Measurements from ENCODE around the gene PLEKHD1. TPM values are rescaled to one million over a fixed set of nuclear protein-coding genes. Genes with fewer than 3 reads are reported as not detected.

Gene PLEKHD1
- total RNA-seq, 2 donors from 2014 or later: 0.05 to 0.10 TPM

DNA sequence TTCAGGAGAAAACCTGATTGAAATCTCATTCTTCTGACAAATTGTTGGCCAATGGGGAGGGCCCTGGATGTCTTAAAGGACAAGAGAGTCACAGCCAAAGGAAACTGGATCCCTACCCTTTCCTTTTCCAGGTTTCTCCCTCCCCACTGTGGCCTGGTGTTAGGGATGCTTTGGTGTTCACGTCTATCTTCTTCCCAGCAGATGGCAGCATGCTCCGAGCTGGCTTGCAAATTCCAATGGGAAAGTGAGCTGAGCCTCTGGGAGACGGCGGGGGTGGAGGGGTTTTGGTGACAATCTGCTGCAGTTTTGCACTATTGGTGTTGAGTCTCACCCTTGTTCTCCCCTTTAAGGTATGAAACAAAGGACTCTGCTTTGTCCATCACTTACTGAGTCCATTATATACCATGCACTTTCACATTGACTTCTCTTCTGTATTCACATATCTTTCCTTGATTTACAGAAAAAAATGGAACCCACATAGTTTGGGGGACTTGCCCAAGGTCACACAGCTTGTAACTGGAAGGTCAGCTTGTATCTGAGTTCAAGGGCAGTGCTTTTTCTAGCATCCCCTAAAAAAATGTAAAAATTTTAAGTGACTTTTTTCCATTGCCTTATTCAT, 50.8 kb downstream of the PLEKHD1 start:
- TF ChIP-seq, protein P1, sequence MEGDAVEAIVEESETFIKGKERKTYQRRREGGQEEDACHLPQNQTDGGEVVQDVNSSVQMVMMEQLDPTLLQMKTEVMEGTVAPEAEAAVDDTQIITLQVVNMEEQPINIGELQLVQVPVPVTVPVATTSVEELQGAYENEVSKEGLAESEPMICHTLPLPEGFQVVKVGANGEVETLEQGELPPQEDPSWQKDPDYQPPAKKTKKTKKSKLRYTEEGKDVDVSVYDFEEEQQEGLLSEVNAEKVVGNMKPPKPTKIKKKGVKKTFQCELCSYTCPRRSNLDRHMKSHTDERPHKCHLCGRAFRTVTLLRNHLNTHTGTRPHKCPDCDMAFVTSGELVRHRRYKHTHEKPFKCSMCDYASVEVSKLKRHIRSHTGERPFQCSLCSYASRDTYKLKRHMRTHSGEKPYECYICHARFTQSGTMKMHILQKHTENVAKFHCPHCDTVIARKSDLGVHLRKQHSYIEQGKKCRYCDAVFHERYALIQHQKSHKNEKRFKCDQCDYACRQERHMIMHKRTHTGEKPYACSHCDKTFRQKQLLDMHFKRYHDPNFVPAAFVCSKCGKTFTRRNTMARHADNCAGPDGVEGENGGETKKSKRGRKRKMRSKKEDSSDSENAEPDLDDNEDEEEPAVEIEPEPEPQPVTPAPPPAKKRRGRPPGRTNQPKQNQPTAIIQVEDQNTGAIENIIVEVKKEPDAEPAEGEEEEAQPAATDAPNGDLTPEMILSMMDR (IDR thresholded peaks at IDR 0.05): peak; percentile 48
- no peaks in the 10 kb centered on the region for H3K4me1 ChIP-seq
- no peaks in the 10 kb centered on the region for H3K9me3 ChIP-seq
- no peak overlapping the region for H3K4me3 ChIP-seq
- no peak overlapping the region for H3K9ac ChIP-seq (ENCODE audit: low read depth in 2 of 2, low read length in 2 of 2)
- intact Hi-C loops (cut with DNase I): no loop called here
- no peak overlapping the region for H3K27ac ChIP-seq
- DNase-seq: peak; percentile 45
- no peaks in the 10 kb centered on the region for H3K36me3 ChIP-seq
- no peaks in the 10 kb centered on the region for H3K27me3 ChIP-seq

DNA sequence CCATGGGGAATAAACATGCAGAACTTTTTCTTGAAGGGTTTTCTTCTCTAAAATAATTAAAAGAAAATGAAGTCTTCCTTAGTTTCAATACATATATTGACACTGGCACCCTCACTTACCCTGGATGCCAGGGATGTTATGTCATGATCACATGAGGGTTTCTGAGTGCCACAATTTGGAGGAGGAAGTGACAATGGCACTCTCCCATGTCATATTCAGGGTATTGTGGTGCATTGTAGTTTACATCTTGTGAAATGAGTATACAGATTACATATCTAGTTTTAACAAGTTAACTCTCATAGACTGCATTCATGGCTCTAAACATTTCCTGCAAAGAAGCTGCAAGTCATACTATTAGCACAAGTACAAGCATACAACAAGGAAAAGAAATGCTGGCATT, 52.4 kb downstream of the PLEKHD1 start:
- intact Hi-C loops (cut with DNase I): no loop called here
- H3K27ac ChIP-seq: no peak overlapping the region
- TF ChIP-seq, protein P1 (IDR thresholded peaks at IDR 0.05): no peak

GRCh38 chr14:69537900-69538299, 53.4 kb downstream of the PLEKHD1 start:
- Histone ChIP-seq H3K36me3 (no peaks in the 10 kb centered on the region), H3K27me3 (no peaks in the 10 kb centered on the region), H3K4me3 (no peak overlapping the region), H3K9ac (ENCODE audit: low read depth in 2 of 2, low read length in 2 of 2) (no peak overlapping the region), H3K9me3 (no peaks in the 10 kb centered on the region), H3K4me1 (no peaks in the 10 kb centered on the region), H3K27ac (no peak overlapping the region)
- no peak for DNase-seq
- intact Hi-C loops (cut with DNase I): no loop called here
- TF ChIP-seq, protein P1 (IDR thresholded peaks at IDR 0.05): no peak

More for the DNA sequence above, 52.4 kb downstream of the PLEKHD1 start:
- H3K4me1 ChIP-seq: no peaks in the 10 kb centered on the region
- H3K27me3 ChIP-seq: no peaks in the 10 kb centered on the region
- H3K9me3 ChIP-seq: no peaks in the 10 kb centered on the region
- no peaks in the 10 kb centered on the region for H3K36me3 ChIP-seq
- H3K4me3 ChIP-seq: no peak overlapping the region
- no peak for DNase-seq
- no peak overlapping the region for H3K9ac ChIP-seq (ENCODE audit: low read depth in 2 of 2, low read length in 2 of 2)

DNA sequence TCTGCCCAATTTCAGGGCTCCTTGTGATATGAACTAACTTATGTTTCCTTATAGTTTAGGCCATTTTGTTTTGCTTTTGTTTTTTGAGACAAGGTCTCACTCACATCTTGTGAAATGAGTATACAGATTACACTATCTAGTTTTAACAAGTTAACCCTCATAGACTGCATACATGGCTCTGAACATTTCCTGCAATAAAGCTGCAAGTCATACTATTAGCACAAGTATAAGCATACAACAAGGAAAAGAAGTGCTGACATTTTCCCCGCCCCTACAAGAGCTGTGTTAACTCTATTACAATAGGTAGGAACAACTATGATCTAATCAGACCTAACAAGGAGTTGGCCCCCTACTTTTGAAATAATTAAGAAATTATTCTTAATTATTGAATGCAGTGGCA, 54.2 kb downstream of the PLEKHD1 start:
- H3K9me3 ChIP-seq: no peaks in the 10 kb centered on the region
- intact Hi-C loops (cut with DNase I): no loop called here
- no peak for DNase-seq
- H3K4me3 ChIP-seq: no peak overlapping the region
- no peak overlapping the region for H3K27ac ChIP-seq
- no peaks in the 10 kb centered on the region for H3K27me3 ChIP-seq
- no peaks in the 10 kb centered on the region for H3K4me1 ChIP-seq
- H3K36me3 ChIP-seq: no peaks in the 10 kb centered on the region
- TF ChIP-seq, protein P1 (IDR thresholded peaks at IDR 0.05): no peak
- H3K9ac ChIP-seq (ENCODE audit: low read depth in 2 of 2, low read length in 2 of 2): no peak overlapping the region

- Histone ChIP-seq H3K4me1 (no peaks in the 10 kb centered on the region), H3K9me3 (no peaks in the 10 kb centered on the region), H3K27me3 (no peaks in the 10 kb centered on the region), H3K4me3 (no peak overlapping the region), H3K9ac (ENCODE audit: low read depth in 2 of 2, low read length in 2 of 2) (no peak overlapping the region), H3K27ac (no peak overlapping the region), H3K36me3 (no peaks in the 10 kb centered on the region)
- TF ChIP-seq, protein P1 (IDR thresholded peaks at IDR 0.05): no peak
- no peak for DNase-seq
- intact Hi-C loops (cut with DNase I): loop anchor here (5.0 kb wide), 1 partner anchor 37 kb away; no protein-coding TSS in a partner anchor
Observed at GRCh38 chr14:69539631-69540410, 55.3 kb downstream of the PLEKHD1 start.
